Measurements from ENCODE around the gene HADH.

DNA sequence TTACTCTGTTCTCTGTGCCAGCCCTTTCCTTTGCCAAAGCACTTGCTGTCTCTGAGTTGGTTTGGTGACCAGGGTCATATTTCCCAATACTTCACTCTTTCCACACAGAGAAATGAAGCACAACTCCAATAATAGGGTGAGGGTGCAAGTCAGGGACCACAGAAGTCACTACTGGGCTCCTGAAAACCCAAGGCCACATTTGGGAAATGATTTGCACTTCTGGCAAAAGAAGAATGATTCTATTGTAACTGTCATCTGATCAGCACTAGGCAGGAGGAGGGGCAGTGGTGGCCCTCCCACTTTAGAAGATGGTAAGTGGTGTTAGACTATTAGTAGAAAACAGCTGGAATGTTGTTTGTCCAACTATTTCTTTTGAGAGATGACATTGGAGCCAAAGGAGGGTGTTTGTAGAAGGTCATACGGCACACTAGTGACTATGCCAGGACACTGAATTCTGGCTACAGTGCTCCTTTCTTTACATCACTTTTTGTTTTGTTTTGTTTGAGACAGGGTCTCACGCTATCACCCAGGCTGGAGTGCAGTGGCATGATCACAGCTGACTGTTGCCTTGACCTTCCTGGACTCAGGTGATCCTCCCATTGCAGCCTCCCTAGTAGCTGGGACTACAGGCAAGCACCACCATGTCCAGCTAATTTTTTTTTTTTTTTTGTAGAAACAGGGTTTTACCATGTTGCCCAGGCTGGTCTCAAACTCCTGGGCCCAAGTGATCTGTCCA, 10.8 kb upstream of the HADH start:
- TF ChIP-seq, protein P1, sequence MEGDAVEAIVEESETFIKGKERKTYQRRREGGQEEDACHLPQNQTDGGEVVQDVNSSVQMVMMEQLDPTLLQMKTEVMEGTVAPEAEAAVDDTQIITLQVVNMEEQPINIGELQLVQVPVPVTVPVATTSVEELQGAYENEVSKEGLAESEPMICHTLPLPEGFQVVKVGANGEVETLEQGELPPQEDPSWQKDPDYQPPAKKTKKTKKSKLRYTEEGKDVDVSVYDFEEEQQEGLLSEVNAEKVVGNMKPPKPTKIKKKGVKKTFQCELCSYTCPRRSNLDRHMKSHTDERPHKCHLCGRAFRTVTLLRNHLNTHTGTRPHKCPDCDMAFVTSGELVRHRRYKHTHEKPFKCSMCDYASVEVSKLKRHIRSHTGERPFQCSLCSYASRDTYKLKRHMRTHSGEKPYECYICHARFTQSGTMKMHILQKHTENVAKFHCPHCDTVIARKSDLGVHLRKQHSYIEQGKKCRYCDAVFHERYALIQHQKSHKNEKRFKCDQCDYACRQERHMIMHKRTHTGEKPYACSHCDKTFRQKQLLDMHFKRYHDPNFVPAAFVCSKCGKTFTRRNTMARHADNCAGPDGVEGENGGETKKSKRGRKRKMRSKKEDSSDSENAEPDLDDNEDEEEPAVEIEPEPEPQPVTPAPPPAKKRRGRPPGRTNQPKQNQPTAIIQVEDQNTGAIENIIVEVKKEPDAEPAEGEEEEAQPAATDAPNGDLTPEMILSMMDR (IDR thresholded peaks at IDR 0.05) = no peak
- TF ChIP-seq POLR2A (IDR thresholded peaks at IDR 0.05) = no peak

Measured in thyroid gland (tissue), 4 donors.